ENCODE measurements around the gene PAGR1. TPM values are rescaled to one million over a fixed set of nuclear protein-coding genes. Genes with fewer than 3 reads are reported as not detected.

The PAGR1 gene
- polyA plus RNA-seq, 3 donors: 30.9 to 48.0 (median 42.0) TPM

DNA sequence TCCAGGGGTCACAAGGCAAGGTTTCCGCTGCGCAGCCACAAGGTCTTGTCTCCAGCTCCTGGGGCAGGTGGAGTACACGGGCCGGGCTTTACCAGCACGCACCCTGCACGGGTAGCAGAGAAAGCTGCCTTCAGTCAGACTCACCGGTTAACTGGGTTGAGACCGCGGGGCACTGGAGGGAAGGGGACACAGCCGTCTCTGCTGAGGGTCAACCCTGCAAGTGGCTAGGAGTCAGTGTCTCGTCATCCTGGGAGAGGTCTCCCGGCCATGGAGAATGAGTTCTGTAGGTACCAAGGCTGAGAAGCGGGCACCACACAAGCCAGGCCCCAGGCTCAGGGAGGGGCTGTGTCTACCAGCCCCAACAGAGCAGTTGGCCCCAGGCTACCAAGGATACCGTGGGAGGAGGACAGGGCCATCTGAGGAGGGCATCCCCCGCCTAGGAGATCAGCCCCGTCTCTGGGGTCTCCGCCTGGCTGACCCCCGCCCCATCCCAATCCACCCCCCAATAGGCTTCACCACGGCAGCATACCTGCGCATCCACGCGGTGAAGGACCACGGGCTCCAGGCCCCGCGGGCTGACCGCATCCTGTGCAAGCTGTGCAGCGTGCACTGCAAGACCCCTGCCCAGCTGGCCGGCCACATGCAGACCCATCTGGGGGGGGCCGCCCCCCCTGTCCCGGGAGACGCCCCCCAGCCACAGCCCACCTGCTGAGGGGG is 6.8 kb upstream of the PAGR1 start:
- no peak for DNase-seq (ENCODE audit: extremely low read depth in 1 of 11, low read depth in 9 of 11, low spot score in 4 of 11)

DNA sequence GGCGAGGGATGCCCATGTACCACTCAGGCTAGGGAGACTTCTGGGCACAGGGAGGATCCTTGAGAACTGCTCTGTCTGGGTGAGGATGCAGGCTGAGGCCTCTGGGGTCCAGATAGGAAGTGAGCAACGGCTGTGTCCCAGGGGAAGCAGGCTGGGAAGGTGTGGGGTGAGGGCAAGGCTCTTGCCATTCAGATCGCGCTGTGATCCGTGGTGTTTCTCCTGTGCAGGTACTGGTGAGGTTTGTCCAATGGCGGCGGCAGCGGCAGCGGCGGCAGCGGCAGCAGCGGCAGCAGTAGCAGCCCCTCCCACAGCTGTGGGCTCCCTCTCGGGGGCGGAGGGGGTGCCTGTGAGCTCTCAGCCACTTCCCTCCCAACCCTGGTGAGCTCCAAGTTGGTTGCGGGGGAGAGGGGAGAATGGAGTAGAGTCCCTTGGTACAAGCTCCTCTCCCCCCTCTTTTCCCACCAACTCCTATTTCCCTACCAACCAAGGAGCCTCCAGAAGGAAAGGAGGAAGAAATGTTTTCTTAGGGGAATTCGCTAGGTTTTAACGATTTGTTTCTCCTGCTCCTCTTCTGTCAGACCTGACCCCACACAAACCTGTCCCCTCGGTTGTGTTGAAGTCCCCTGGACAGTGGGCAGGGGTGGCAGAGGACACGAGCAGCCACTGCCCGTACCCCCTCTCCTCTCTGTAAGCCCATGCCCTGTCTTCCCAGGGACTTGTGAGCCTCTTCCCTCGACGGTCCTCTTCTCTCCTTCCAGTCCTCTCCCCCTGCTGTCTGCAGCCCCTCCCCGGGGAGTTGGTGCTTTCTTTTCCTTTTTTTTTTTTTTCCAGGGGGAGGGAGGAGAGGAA is 5.9 kb upstream of the PAGR1 start:
- DNase-seq (ENCODE audit: extremely low read depth in 1 of 11, low read depth in 9 of 11, low spot score in 4 of 11): no peak

DNA sequence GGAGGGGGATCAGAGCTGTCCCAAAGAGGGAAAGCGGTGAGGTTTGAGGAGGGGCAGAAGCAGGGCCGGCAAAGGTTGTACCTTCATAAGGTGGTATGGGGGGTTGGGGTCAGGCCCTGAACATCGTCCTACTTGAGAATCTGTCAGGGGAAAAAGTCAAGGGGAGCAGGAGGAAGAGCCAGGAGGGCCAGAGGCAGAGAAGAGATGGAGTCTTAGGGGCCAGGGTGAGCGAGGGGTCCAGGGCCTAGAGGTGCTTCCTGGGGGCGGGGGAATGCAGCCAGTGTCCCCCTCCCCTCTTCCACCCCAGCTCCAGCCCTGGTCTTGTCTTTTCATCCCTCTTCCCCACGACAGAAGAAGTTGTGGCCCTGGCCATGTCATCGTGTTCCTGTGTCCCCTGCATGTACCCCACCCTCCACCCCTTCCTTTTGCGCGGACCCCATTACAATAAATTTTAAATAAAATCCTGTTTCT is 5.2 kb upstream of the PAGR1 start:
- DNase-seq (ENCODE audit: extremely low read depth in 1 of 11, low read depth in 9 of 11, low spot score in 4 of 11): no peak

DNA sequence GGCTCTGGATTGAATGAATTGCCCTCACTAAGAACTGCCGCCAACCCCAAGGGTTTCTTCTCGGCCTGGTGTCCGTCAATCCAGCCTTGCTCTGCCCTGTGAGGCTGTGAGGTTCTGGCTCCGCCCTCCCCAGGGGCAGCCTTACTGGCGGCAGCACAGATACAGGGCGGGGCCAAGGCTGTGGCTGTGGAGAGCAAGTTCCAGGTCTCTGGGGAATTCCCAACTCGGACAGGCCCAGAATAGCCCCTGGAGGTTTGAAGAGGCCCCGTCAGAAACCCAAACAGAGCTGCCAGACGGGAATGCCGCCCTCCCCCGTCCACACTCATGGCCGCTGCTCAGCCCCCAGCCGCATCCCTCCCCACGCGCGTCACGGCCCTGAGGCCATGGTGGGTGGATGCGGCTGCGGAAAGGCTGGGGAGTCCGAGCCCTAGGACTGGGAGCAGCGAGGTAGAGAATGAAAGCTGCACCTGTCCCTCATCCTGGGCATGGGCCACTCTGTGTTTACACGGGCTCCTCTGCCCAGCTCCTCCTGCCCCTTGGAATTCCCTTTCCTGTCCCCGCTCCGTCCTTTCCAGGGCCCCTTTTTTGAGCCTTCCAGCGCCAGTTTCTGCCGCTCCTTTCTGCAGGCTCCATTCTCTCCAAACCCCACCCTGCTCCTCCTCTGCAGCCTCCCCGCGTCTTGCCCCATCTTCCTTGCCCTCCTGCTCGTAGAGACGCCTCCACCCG is 4.6 kb upstream of the PAGR1 start:
- DNase-seq (ENCODE audit: extremely low read depth in 1 of 11, low read depth in 9 of 11, low spot score in 4 of 11): peak; percentile 75 to 95 (median 91)

DNA sequence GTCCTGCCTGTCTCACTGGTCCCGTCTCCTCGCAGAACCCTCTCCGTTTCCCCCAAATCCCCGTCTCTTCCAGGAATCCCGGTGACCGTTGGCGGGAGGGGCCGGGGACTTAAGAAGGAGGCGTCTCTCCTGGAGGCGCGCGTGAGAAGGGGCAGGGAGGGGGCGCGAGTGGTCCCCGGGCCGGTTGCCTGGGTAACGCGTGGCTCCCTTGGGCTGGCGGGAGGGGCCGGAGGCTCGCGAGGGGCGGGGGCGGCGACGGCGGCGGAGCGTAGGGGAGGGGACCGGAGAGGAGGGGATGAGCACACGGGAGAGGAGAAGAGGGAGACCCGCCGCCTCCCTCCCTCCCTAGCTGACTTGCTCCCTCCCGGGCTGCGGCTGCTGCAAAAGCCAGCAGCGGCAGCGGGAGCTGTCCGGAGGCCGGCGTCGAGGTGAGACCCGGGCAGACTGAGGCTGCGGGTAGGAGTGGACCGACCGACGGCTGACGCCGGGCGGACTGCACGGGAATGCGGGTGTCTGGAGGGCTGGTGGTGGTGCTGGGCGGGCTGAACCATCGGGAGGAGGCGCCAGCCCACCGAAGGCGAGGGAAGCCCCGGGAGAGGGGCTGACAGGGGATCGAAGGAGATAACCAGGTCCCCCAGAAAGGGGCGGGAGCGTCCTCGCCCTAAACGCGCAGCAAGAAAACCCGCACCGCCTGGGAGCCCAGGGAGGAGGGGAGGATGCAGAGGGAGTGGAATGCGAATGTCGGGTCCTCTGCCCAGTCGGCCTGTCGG is 3.9 kb upstream of the PAGR1 start, which contains the start of gene PRRT2:
Gene PRRT2 (plus strand): TSS at position 298 of the 770 bp plus-strand sequence. CDS start 862 bp downstream, outside the sequence.
- peak in 6 of 11 donors; percentile 61 to 70 (median 66) for DNase-seq (ENCODE audit: extremely low read depth in 1 of 11, low read depth in 9 of 11, low spot score in 4 of 11)

DNA sequence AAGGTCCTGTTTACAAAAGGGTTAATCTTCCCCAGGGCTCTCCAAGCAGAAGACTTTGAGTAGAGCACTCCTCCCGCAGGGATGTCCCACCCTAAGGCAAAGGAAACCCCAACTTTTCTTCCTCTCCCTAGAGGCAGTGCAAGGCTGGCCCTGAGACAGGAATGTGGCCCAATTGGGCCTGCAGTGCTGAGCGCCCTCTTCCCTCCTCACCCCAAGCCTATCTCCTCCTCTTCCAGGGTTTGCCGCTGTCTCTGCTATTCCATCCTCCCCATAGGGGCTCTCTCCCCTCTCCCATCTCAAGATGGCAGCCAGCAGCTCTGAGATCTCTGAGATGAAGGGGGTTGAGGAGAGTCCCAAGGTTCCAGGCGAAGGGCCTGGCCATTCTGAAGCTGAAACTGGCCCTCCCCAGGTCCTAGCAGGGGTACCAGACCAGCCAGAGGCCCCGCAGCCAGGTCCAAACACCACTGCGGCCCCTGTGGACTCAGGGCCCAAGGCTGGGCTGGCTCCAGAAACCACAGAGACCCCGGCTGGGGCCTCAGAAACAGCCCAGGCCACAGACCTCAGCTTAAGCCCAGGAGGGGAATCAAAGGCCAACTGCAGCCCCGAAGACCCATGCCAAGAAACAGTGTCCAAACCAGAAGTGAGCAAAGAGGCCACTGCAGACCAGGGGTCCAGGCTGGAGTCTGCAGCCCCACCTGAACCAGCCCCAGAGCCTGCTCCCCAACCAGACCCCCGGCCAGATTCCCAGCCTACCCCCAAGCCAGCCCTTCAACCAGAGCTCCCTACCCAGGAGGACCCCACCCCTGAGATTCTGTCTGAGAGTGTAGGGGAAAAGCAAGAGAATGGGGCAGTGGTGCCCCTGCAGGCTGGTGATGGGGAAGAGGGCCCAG is 3.0 kb upstream of the PAGR1 start:
- DNase-seq (ENCODE audit: extremely low read depth in 1 of 11, low read depth in 9 of 11, low spot score in 4 of 11): no peak

DNA sequence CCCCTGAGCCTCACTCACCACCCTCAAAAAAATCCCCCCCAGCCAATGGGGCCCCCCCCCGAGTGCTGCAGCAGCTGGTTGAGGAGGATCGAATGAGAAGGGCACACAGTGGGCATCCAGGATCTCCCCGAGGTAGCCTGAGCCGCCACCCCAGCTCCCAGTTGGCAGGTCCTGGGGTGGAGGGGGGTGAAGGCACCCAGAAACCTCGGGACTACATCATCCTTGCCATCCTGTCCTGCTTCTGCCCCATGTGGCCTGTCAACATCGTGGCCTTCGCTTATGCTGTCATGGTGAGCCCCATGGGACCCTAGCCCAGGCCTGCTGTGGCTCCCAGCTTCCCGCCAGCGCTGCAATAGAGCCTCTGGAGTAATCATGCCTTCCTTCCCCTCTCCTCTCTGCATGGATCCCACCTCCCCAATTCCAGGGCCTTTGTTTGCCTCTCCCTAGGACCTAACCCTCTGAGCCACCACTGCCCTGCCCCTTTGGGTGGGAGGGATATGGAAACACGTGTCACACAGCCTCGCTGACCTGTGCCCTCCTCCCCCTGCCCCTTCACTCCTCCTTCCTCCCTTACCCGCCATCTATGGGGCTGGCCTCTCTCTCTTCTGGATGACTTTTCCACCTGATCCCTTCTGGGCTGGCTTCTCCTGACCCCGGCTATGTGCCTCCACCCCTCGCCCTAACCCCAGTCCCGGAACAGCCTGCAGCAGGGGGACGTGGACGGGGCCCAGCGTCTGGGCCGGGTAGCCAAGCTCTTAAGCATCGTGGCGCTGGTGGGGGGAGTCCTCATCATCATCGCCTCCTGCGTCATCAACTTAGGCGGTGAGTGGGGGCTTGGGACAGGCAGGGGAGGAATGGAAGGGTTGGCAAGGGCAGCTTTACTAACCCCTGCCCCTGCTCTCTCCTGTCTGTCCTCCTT is 2.0 kb upstream of the PAGR1 start:
- no peak for DNase-seq (ENCODE audit: extremely low read depth in 1 of 11, low read depth in 9 of 11, low spot score in 4 of 11)

DNA sequence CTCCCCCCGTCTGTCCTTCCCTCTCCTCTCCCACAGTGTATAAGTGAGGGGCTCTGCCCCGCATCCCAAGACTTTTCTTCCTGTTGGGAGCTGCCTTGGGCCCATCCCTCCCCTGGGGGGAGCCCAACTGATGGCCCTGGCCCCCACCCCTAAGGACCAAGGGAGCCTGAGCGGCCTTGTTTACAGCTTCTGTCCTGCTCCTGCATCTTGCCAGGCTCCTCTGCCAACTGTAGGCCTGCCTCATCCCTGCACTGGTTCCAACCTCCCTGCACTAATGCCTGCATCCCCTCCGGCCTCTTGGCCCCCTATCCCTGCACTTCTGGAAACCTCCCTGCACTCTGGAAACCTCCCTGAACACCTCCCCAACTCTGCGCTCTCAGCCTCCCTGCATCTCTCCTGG is 1.4 kb upstream of the PAGR1 start:
- DNase-seq (ENCODE audit: extremely low read depth in 1 of 11, low read depth in 9 of 11, low spot score in 4 of 11): no peak

DNA sequence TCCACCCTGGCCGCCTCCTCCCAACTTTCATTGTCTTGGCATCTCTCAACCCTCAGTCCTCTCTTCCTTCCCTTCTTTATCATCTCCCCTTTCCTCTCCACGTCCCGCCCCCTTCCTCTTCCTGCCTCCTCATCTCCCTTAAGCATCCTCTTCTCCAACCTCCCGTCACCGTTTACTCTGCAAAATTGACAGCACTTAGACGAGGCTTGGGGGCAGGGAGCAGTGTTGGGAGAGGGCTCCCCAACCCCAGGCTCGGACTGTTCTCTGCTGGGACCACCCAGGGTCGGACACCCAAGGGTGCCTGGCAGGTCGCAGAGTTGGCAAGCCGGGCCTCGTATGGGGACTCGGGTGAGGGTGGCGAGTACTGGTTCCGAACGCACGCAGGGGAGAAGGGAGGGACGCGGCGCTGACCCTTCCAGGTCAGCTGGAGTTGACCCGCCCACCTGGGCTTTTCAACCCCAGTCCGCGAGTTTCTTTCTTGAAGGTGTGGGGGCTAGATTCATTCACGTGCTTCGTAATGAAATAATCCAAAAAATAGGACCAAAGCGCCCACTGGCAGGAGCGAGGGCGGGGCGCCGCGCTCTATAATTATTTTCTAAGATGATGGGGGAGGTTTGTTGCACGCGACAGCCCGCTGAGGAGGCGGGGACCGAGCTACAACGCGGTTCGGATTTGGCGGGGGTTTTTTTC is 775 bp upstream of the PAGR1 start:
- DNase-seq (ENCODE audit: extremely low read depth in 1 of 11, low read depth in 9 of 11, low spot score in 4 of 11): no peak

DNA sequence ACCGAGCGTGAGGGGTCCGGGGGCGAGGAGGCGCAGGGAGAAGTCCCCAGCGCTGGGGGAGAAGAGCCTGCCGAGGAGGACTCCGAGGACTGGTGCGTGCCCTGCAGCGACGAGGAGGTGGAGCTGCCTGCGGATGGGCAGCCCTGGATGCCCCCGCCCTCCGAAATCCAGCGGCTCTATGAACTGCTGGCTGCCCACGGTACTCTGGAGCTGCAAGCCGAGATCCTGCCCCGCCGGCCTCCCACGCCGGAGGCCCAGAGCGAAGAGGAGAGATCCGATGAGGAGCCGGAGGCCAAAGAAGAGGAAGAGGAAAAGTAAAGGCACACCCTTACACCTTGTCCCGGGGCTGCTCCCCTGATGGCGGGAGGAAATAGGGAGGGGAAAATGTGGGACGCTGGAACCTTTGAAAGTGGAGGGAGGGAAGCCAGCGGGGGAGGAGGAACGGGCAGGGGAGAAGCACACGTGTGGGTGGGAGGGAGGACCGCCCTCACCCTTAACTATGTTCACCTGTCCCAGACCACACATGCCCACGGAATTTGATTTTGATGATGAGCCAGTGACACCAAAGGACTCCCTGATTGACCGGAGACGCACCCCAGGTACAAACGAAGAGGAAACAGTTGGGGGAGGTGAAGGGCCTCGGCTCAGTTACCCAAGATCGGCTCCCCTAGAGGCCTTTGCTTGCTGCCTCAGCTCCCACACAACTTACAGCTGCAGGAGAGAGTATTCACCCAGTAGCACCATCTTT is 916 bp downstream of the PAGR1 start:
- DNase-seq (ENCODE audit: extremely low read depth in 1 of 11, low read depth in 9 of 11, low spot score in 4 of 11): peak in 1 of 11 donors; percentile 47

DNA sequence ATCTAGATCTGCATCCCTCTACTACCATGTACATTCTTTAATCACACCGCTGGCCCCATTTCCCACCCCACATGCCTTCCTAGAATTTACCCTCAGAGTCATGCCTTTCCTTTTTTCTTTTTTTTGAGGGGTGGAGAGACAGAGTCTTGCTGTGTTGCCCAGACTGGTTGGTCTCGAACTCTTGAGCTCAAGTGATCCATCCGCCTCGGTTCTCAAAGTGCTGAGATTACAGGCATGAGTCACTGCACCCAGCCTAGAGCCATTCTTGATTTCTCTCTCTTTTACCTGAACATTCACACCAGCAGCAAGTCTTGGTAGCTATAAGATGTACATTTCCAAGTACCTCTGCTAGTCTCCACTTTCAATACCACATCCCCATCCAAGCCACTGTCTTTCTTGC is 2.1 kb downstream of the PAGR1 start:
- DNase-seq (ENCODE audit: extremely low read depth in 1 of 11, low read depth in 9 of 11, low spot score in 4 of 11): no peak

DNA sequence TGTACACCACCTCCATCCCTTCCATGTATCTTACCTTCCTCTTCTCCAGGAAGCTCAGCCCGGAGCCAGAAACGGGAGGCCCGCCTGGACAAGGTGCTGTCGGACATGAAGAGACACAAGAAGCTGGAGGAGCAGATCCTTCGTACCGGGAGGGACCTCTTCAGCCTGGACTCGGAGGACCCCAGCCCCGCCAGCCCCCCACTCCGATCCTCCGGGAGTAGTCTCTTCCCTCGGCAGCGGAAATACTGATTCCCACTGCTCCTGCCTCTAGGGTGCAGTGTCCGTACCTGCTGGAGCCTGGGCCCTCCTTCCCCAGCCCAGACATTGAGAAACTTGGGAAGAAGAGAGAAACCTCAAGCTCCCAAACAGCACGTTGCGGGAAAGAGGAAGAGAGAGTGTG is 3.6 kb downstream of the PAGR1 start:
- DNase-seq (ENCODE audit: extremely low read depth in 1 of 11, low read depth in 9 of 11, low spot score in 4 of 11): no peak

DNA sequence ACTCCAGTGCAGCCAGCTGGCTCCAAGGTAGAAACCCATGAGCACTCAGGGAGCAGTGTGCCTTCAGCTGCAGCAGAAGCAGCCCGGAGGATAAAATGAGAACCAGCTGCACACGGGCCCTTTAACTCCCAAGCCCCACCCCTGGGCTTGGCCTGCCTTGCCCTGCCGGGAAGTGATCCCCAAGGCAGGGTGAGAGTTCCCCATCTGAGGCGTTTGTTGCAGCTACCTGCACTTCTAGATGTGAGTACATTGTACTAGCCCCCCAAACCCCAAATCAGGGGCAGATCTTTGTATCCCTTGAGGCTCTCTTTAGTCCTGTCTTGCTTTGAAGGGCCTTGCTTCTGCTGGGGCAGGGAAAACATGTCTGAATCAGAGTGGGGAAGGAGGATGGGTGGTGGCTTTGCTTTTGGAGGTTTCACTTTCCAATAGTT is 4.3 kb downstream of the PAGR1 start, which contains the start of gene MVP:
Gene MVP (plus strand): TSS at position 192 of the 431 bp plus-strand sequence. CDS start 10,088 bp downstream, outside the sequence.
- DNase-seq (ENCODE audit: extremely low read depth in 1 of 11, low read depth in 9 of 11, low spot score in 4 of 11): no peak

DNA sequence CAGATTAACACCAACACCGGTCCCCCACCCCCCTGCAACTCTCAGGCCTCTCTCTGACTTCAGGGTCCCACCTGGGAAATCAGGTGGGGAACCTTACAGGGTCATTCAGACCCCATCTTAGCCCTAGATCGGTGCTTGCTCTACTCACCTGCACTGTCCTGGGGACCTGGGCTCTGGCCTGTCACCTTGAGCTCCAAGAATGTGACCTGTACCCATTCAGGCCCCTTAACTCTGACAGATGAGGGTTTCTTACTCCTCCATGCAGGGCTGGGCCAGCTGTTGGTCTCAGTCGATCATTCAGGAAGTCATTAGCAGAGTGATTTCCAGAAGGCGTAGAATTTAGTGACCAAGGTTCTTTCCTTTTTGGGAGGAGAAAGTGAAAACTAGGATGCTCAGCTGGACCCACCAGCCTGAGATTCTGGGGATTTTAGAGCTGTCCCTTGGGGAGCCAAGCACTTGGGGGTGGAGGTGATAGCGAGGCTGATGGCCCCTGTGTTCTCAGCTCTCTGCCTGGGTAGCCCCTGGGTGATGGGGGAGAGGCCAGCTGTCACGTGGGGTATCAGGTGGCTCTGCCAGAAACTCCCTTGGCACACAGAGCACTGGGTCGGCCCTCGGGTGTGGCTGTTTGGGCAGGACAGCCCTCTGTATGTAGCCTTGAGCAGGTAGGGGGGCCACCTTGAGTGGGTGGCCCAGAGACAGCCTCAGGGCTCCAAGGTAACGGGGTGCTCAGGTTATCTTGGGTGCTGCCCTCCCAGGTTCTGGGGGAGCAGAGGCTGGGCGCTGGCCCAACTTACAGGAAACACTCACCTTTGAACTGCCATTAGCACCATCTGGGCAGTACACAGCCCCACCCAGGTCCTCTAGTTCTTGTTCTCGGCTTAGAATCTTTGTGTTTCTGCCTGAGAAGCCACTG is 5.0 kb downstream of the PAGR1 start:
- DNase-seq (ENCODE audit: extremely low read depth in 1 of 11, low read depth in 9 of 11, low spot score in 4 of 11): no peak

Measured in renal cortex interstitium (tissue), 11 donors.